Loucy (cell line): ENCODE data around the gene MRPL2.

Source experiments
- H2AFZ ChIP-seq: fragments of 200-600 bp; sonication (generic); 2 replicates; pipeline ENCODE4 v1.6.0; 2016; ENCODE audit warnings: antibody characterized with exemption, mild to moderate bottlenecking, low read length, moderate library complexity
- H3F3A ChIP-seq: fragments of 200-600 bp; 2 replicates; pipeline ENCODE4 v1.6.0; 2016; ENCODE audit warnings: antibody characterized with exemption, low read depth, mild to moderate bottlenecking
- H3K27me3 ChIP-seq: fragments of 200-600 bp; sonication (generic); 2 replicates; pipeline ENCODE4 v1.6.1; 2014; ENCODE audit warnings: low read length, mild to moderate bottlenecking; ENCODE audit not compliant: insufficient read depth, poor library complexity, severe bottlenecking
- H3K36me3 ChIP-seq: fragments of 200-600 bp; sonication (generic); 2 replicates; pipeline ENCODE4 v1.6.1; 2016; ENCODE audit warnings: low read length; ENCODE audit not compliant: insufficient read depth
- H3K4me1 ChIP-seq: fragments of 200-600 bp; sonication (generic); 2 replicates; pipeline ENCODE4 v1.5.1; 2014; ENCODE audit warnings: low read length, mild to moderate bottlenecking; ENCODE audit not compliant: insufficient read depth, poor library complexity, severe bottlenecking
- H3K4me2 ChIP-seq: fragments of 200-600 bp; sonication (generic); 2 replicates; pipeline ENCODE4 v1.6.0; 2014; ENCODE audit warnings: antibody characterized with exemption, low read length, low read depth, mild to moderate bottlenecking; ENCODE audit not compliant: poor library complexity, severe bottlenecking
- H3K4me3 ChIP-seq: fragments of 200-600 bp; sonication (generic); 2 replicates; pipeline ENCODE4 v1.5.1; 2014; ENCODE audit warnings: low read length, mild to moderate bottlenecking, mixed read lengths; ENCODE audit not compliant: poor library complexity, severe bottlenecking
- H3K79me2 ChIP-seq: fragments of 200-600 bp; sonication (generic); 2 replicates; pipeline ENCODE4 v1.6.1; 2014; ENCODE audit warnings: low read length; ENCODE audit not compliant: insufficient read depth
- H3K9ac ChIP-seq: fragments of 200-600 bp; sonication (generic); 2 replicates; pipeline ENCODE4 v1.6.0; 2014; ENCODE audit warnings: mild to moderate bottlenecking, low read depth, low read length, moderate library complexity; ENCODE audit not compliant: poor library complexity, severe bottlenecking
- H3K9me2 ChIP-seq: fragments of 200-600 bp; sonication (generic); replicated peaks from 2 replicates; pipeline ENCODE4 v1.6.1; 2016; ENCODE audit warnings: low read depth, low read length, mixed read lengths
- H3K9me3 ChIP-seq: fragments of 200-600 bp; sonication (generic); 2 replicates; pipeline ENCODE4 v1.6.1; 2014; ENCODE audit warnings: mild to moderate bottlenecking, antibody characterized with exemption, low read length, low read depth; ENCODE audit not compliant: insufficient read depth
- H4K20me1 ChIP-seq: fragments of 200-600 bp; sonication (generic); 2 replicates; pipeline ENCODE4 v1.6.0; 2014; ENCODE audit warnings: antibody characterized with exemption, low read length, mild to moderate bottlenecking; ENCODE audit not compliant: insufficient read depth, poor library complexity, severe bottlenecking
- CTCF ChIP-seq: fragments of 200-600 bp; sonication (generic); conservative IDR thresholded peaks from 2 replicates; pipeline ENCODE4 v1.5.1; 2014; ENCODE audit warnings: mild to moderate bottlenecking, antibody characterized with exemption, low read length
- EZH2phosphoT487 ChIP-seq: fragments of 200-600 bp; IDR thresholded peaks from 2 replicates; pipeline ENCODE4 v1.6.1; 2018; ENCODE audit warnings: antibody characterized with exemption, mild to moderate bottlenecking, moderate library complexity, borderline replicate concordance

The MRPL2 gene

GRCh38 chr6:43019152-43019551 is 40.1 kb downstream of the MRPL2 start:
- H3K9me3 ChIP-seq: no peaks in the 10 kb centered on the region
- no peak overlapping the region for H3K4me2 ChIP-seq
- no peak overlapping the region for H3K9ac ChIP-seq
- H3K36me3 ChIP-seq: peaks cover 9% of the 10 kb centered on the region; the same call in 1 of the 2 replicates
- H4K20me1 ChIP-seq: peaks cover 18% of the 10 kb centered on the region
- TF ChIP-seq EZH2phosphoT487: no peak
- no peak for TF ChIP-seq CTCF
- H3K79me2 ChIP-seq: peaks cover 71% of the 10 kb centered on the region
- H2AFZ ChIP-seq: no peak overlapping the region
- H3K4me1 ChIP-seq: peaks cover 42% of the 10 kb centered on the region
- H3K9me2 ChIP-seq: no peaks in the 10 kb centered on the region
- no peak overlapping the region for H3K4me3 ChIP-seq
- H3K27me3 ChIP-seq: no peaks in the 10 kb centered on the region
- H3F3A ChIP-seq: no peaks in the 10 kb centered on the region

DNA sequence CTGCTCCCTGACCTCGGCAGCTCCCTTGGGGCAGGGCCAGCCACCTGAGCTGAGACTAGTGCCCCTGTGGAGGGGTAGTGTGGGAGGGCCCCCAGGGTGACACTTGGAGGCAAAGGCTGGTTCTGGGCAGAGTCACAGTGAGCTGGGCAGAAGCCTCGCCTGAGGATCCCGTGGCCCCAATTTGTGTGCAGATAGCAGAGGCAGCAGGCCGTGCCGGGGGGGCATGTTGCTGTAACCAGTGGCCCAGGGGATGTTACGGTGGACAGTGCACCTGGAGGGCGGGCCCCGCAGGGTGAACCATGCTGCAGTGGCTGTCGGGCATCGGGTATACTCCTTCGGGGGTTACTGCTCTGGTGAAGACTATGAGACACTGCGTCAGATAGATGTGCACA is 42.3 kb downstream of the MRPL2 start:
- Histone ChIP-seq H3K9me3 (no peaks in the 10 kb centered on the region), H3K9ac (peak overlapping the region; percentile 32), H3K79me2 (peaks cover 64% of the 10 kb centered on the region), H3K4me1 (peaks cover 42% of the 10 kb centered on the region), H2AFZ (no peak overlapping the region), H3K4me3 (peak overlapping the region; percentile 35), H3F3A (no peaks in the 10 kb centered on the region), H3K36me3 (peaks cover 13% of the 10 kb centered on the region; the same call in 1 of the 2 replicates), H3K27me3 (no peaks in the 10 kb centered on the region), H3K4me2 (peak overlapping the region; percentile 56), H3K9me2 (no peaks in the 10 kb centered on the region), H4K20me1 (no peaks in the 10 kb centered on the region)
- no peak for TF ChIP-seq CTCF
- no peak for TF ChIP-seq EZH2phosphoT487

DNA sequence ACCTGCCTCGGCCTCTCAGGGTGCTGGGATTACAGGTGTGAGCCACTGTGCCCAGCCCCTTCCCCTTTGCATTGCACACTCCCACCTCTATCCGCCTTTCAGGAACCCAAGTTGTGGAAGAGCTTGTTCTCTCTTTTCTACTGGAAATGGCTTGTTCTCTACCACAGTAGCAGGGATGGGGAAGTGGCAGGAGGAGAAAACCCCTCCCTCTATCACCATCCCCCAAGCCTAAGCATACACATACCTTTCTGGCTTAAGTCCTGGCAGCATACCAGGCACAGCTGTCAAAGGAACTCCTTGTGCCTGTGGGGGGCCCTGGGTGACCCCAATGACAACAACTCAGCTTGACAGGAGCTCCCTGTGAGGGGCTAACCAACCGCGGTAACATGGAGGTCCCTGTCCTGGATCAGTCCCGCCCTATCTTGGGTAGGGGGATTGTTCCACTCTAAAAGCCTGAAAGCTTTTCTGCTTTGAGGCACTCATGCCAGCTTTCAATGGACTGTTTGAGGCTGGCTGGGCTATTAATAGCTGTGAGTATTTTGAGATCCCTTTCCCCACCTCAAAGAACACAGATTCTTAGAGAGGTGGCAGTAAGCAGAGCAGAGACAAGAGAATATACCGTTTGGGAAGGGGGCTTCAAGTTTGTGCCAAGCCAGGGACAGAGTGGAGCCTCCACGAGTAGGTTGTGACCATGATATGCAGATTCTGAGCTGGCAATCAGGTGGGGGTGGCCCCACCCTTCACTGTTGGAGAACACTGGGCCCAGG is 42.9 kb downstream of the MRPL2 start:
- H3K36me3 ChIP-seq: peaks cover 19% of the 10 kb centered on the region; the same call in 1 of the 2 replicates
- peak overlapping the region; percentile 56 for H3K4me2 ChIP-seq
- no peaks in the 10 kb centered on the region for H3K9me2 ChIP-seq
- H3K4me1 ChIP-seq: peaks cover 42% of the 10 kb centered on the region
- no peak overlapping the region for H2AFZ ChIP-seq
- H3K9me3 ChIP-seq: no peaks in the 10 kb centered on the region
- H4K20me1 ChIP-seq: no peaks in the 10 kb centered on the region
- TF ChIP-seq CTCF (no peak), EZH2phosphoT487 (no peak)
- H3K27me3 ChIP-seq: no peaks in the 10 kb centered on the region
- peaks cover 62% of the 10 kb centered on the region for H3K79me2 ChIP-seq
- H3F3A ChIP-seq: no peaks in the 10 kb centered on the region
- H3K4me3 ChIP-seq: peak overlapping the region; percentile 35
- peak overlapping the region; percentile 32 for H3K9ac ChIP-seq
